GM12878 (cell line): ENCODE measurements around the gene FOLR2. TPM values are rescaled to one million over a fixed set of nuclear protein-coding genes. Genes with fewer than 3 reads are reported as not detected.

Source experiments
- ATAC-seq: fragments of 200-7000 bp; cut with Tn5 transposase; 3 replicates; pipeline ENCODE4 v1.9.1; 2020; ENCODE audit warnings: mild to moderate bottlenecking, moderate library complexity
- BruUV-seq: library from RNA; stranded (reverse); fragments of 400-500 nt; replicated peaks from 2 replicates; lab custom pipeline; 2021; lab: Mats Ljungman, UMichigan
- CTCF ChIA-PET: fragments of 300-600 bp; sonication (Branson Sonifier 250); formaldehyde crosslinking; extraction: SDS; loops from one replicate; lab custom pipeline; 2021; ENCODE audit warnings: inconsistent platforms; lab: Yijun Ruan, JAX
- POLR2A ChIA-PET: fragments of 350-600 bp; formaldehyde crosslinking; extraction: SDS; loops from one replicate; lab custom pipeline; 2021; ENCODE audit warnings: inconsistent platforms; lab: Charles Lee
- RAD21 ChIA-PET: fragments of 300-600 bp; sonication (Branson Sonifier 250); formaldehyde crosslinking; loops from one replicate; lab custom pipeline; 2023; ENCODE audit warnings: antibody characterized with exemption; ENCODE audit not compliant: unreplicated experiment; lab: Charles Lee
- SMC1A ChIA-PET: fragments of 300-600 bp; sonication (Branson Sonifier 250); formaldehyde crosslinking; loops from one replicate; lab custom pipeline; 2023; ENCODE audit not compliant: unreplicated experiment, uncharacterized antibody; lab: Charles Lee
- DNase-seq: peaks from one replicate; pipeline ENCODE4 v3.0.0-alpha.2; 2011; ENCODE audit warnings: low read depth, low spot score
- FAIRE-seq: peaks from 3 replicates; lab custom pipeline; 2011; peaks lifted over from hg19 to GRCh38; lab: Jason Lieb, UNC
- H2AFZ ChIP-seq: 2 replicates; pipeline ENCODE4 v1.6.0; 2011; ENCODE audit warnings: low read depth, low read length, control low read depth; ENCODE audit not compliant: control insufficient read depth
- H3K27ac ChIP-seq: 2 replicates; pipeline ENCODE4 v1.5.1; 2011; ENCODE audit warnings: control low read depth; ENCODE audit not compliant: control insufficient read depth, insufficient read depth
- H3K27me3 ChIP-seq, 2 experiments: replicated peaks in 1 of 2; 2 replicates each; pipeline versions ENCODE4 v1.6.0 to v1.6.1; 2011; ENCODE audit warnings: low read length in 1 of 2; ENCODE audit not compliant: control insufficient read depth in 2 of 2, insufficient read depth in 2 of 2
- H3K36me3 ChIP-seq, 2 experiments: 2 replicates each; pipeline ENCODE4 v1.5.1; 2011; ENCODE audit warnings: low read length in 1 of 2; ENCODE audit not compliant: control insufficient read depth in 2 of 2, insufficient read depth in 2 of 2
- H3K4me1 ChIP-seq: 2 replicates; pipeline ENCODE4 v1.6.1; 2011; ENCODE audit warnings: mild to moderate bottlenecking, low read length, moderate library complexity, mixed read lengths; ENCODE audit not compliant: control insufficient read depth, insufficient read depth
- H3K4me2 ChIP-seq: 2 replicates; pipeline ENCODE4 v1.6.0; 2011; ENCODE audit warnings: control low read depth; ENCODE audit not compliant: control insufficient read depth, insufficient read depth
- H3K4me3 ChIP-seq: fragments of 200-600 bp; sonication (generic); 2 replicates; pipeline ENCODE4 v1.5.1; 2016
- H3K79me2 ChIP-seq: 2 replicates; pipeline ENCODE4 v1.6.0; 2011; ENCODE audit warnings: low read length; ENCODE audit not compliant: control insufficient read depth, insufficient read depth
- H3K9ac ChIP-seq: 2 replicates; pipeline ENCODE4 v1.8.0; 2011; ENCODE audit warnings: low read length, control low read depth, mixed read lengths; ENCODE audit not compliant: control insufficient read depth, insufficient read depth
- H3K9me3 ChIP-seq: replicated peaks from 3 replicates; pipeline ENCODE4 v1.5.1; 2011; ENCODE audit warnings: mild to moderate bottlenecking, low read length; ENCODE audit not compliant: control insufficient read depth, insufficient read depth
- H4K20me1 ChIP-seq: 2 replicates; pipeline ENCODE4 v1.6.0; 2011; ENCODE audit not compliant: control insufficient read depth, insufficient read depth
- E2F8 ChIP-seq: fragments of 450-650 bp; IDR thresholded peaks from 2 replicates; pipeline ENCODE4 v1.6.1; 2018; ENCODE audit warnings: mild to moderate bottlenecking, low read depth, moderate library complexity; ENCODE audit not compliant: partially characterized antibody
- EED ChIP-seq: sonication (generic); IDR thresholded peaks from 2 replicates; pipeline ENCODE4 v1.6.1; 2016; ENCODE audit warnings: antibody characterized with exemption, low read depth
- GATAD2B ChIP-seq: fragments of 450-650 bp; conservative IDR thresholded peaks from 2 replicates; pipeline ENCODE4 v1.6.1; 2017; ENCODE audit warnings: low read depth, mild to moderate bottlenecking, moderate library complexity
- HDAC6 ChIP-seq: fragments of 200-600 bp; sonication (generic); IDR thresholded peaks from one replicate; pipeline ENCODE4 v1.8.0; 2017; ENCODE audit warnings: antibody characterized with exemption; ENCODE audit not compliant: unreplicated experiment
- IRF3 ChIP-seq: fragments of 450-650 bp; IDR thresholded peaks from 2 replicates; pipeline ENCODE4 v1.6.1; 2014; ENCODE audit warnings: mild to moderate bottlenecking
- LARP7 ChIP-seq: fragments of 450-650 bp; IDR thresholded peaks from 2 replicates; pipeline ENCODE4 v1.6.1; 2017; ENCODE audit warnings: mild to moderate bottlenecking
- SREBF2 ChIP-seq: IDR thresholded peaks from 2 replicates; pipeline ENCODE4 v1.6.1; 2012; ENCODE audit warnings: mild to moderate bottlenecking, low read length
- ZBED1 ChIP-seq: IDR thresholded peaks from 2 replicates; pipeline ENCODE4 v1.6.1; 2016; ENCODE audit warnings: borderline replicate concordance
- ZNF274 ChIP-seq: IDR thresholded peaks from one replicate; pipeline ENCODE4 v1.8.0; 2011; ENCODE audit not compliant: insufficient read length, insufficient read depth
- ZNF384 ChIP-seq: IDR thresholded peaks from 2 replicates; pipeline ENCODE4 v1.6.1; 2012; ENCODE audit warnings: low read depth, mild to moderate bottlenecking, low read length, improper control_type of control experiment, borderline replicate concordance
- ZSCAN29 ChIP-seq: fragments of 450-650 bp; IDR thresholded peaks from 2 replicates; pipeline ENCODE4 v1.6.1; 2017; ENCODE audit warnings: mild to moderate bottlenecking, moderate library complexity
- WGBS: methylation state at CpG from one replicate; pipeline ENCODE4 v1.1.6; 2016; ENCODE audit warnings: low lambda C conversion rate; ENCODE audit not compliant: insufficient replicate concordance, insufficient coverage; ENCODE audit errors: missing lambda C conversion rate; 5-methylcytosine and 5-hydroxymethylcytosine counted together
- in situ Hi-C: fragments of 300-500 bp; cut with MboI; formaldehyde crosslinking; loops from 9 replicates; pipeline ENCODE4 v1.14.3; 2018; ENCODE audit warnings: mixed read lengths
- intact Hi-C: fragments of 100-400 bp; cut with micrococcal nuclease; formaldehyde crosslinking; loops from one replicate; pipeline ENCODE4 v1.14.2; 2022; ENCODE audit not compliant: unreplicated experiment
- polyA plus RNA-seq, 11 experiments: library from polyadenylated mRNA; depleted of rRNA in 4 of 11; unstranded in 6 of 11; stranded (reverse) in 5 of 11; fragments of >200 nt; fragmentation: Nextera tagmentation in 4 of 11; fragmentation: Illumina TruSeq in 1 of 11; extraction: Ambion mirVana in 4 of 11; extraction: Trizol in 1 of 11; gene quantifications; 1 replicate in 1 of 11; 2 replicates in 10 of 11; pipeline versions ENCODE4 v1.2.1 to v1.2.3, GENCODE V29; 2011 to 2016; ENCODE audit warnings: inconsistent platforms in 2 of 11, missing spikeins in 2 of 11, low read depth in 1 of 11
- total RNA-seq, 4 experiments: library from RNA; depleted of rRNA in 3 of 4; stranded (reverse); fragments of >200 nt in 3 of 4; fragmentation: Illumina TruSeq in 1 of 4; extraction: Trizol in 1 of 4; gene quantifications; 2 replicates each; pipeline versions ENCODE4 v1.2.1 to v1.2.3, GENCODE V29; 2013 to 2021

The FOLR2 gene
- total and polyA plus RNA-seq, 10 of the 15 experiments (the other 5 are each of a cell fraction or from before 2014, with no cell fraction given) = 0.10 to 11.1 (median 1.9) TPM

DNA sequence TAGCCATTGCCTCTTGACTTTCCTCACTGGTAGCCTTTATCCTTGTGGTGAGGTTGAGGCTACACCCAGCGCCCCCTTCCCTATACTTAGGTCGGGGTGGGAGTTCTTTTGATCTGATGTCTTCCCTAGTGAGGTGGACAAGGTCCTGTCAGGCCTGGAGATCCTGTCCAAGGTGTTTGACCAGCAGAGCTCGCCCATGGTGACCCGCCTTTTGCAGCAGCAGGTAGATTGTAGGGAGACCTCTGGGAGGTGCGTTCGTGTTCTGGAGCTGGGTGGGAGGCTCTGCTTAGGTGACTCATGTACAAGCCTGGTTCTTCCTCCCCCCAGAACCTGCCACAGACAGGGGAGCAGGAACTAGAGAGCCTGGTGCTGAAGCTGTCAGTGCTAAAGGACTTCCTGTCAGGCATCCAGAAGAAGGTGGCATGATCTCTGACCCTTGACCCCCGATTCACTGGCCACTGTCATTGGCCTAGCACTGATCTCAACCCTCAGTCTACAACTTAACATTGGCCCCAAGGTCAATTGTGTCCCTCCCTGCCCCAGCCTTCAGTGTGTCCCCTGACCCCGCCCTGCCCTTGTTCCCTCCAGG is 12.8 kb downstream of the FOLR2 start:
- Histone ChIP-seq H3K36me3 (peaks cover 22 to 31% of the 10 kb centered on the region in 2 experiments; a peak in 3 of 4 replicates), H2AFZ (no peak overlapping the region), H3K4me1 (peaks cover 8% of the 10 kb centered on the region), H3K27me3 (no peaks in the 10 kb centered on the region), H3K4me2 (no peak overlapping the region), H4K20me1 (no peaks in the 10 kb centered on the region; the same call in 1 of the 2 replicates), H3K79me2 (peaks cover 19% of the 10 kb centered on the region), H3K27ac (no peak overlapping the region), H3K9ac (no peak overlapping the region), H3K9me3 (no peaks in the 10 kb centered on the region), H3K4me3 (no peak overlapping the region)
- no peak for ATAC-seq
- ChIA-PET POLR2A (no interaction called here), SMC1A (no interaction called here), RAD21 (no interaction called here), CTCF (interaction anchor here (1.2 kb wide), 1 partner anchor 33 kb away, joined by 4 read pairs; no protein-coding TSS in a partner anchor)
- in situ Hi-C loops (no loop called here), intact Hi-C loops (no loop called here)
- no peak for TF ChIP-seq EED
- no peak for TF ChIP-seq ZBED1
- TF ChIP-seq SREBF2 = no peak
- TF ChIP-seq E2F8 = no peak
- no peak for TF ChIP-seq ZNF274
- no peak for TF ChIP-seq LARP7
- TF ChIP-seq IRF3 = no peak
- no peak for TF ChIP-seq HDAC6
- TF ChIP-seq ZNF384 = no peak
- TF ChIP-seq ZSCAN29 = no peak
- no peak for TF ChIP-seq GATAD2B
- WGBS = 91% methylated on average over 8 of the region's 8 CpGs
- no peak for FAIRE-seq
- no peak for DNase-seq
- no TSS peak for BruUV-seq
